Frontal cortex (tissue), 4 donors: ENCODE results near the gene RAPGEF4. TPM values are rescaled to one million over a fixed set of nuclear protein-coding genes. Genes with fewer than 3 reads are reported as not detected.
"Not testable (repeated sequence)": the region's sequence is repeated elsewhere in the genome, so short reads cannot be mapped to it uniquely, and the experiment has no call there.

Experiments used
- DNase-seq, 2 donors: peaks; one replicate each; pipeline ENCODE4 v3.0.0; 2012; ENCODE audit warnings: low spot score in 2 of 2
- FAIRE-seq: peaks from 2 replicates; lab custom pipeline; 2012; peaks lifted over from hg19 to GRCh38; lab: Jason Lieb, UNC
- total RNA-seq: library from RNA; depleted of rRNA; stranded (reverse); fragments of >200 nt; gene quantifications from one replicate; pipeline ENCODE4 v1.2.3, GENCODE V29; 2014
- donor health status: control.
- donor health status: control.
- donor health status: control.

Gene RAPGEF4
- total RNA-seq, 1 donor from 2014 or later, result 23.6 TPM

DNA sequence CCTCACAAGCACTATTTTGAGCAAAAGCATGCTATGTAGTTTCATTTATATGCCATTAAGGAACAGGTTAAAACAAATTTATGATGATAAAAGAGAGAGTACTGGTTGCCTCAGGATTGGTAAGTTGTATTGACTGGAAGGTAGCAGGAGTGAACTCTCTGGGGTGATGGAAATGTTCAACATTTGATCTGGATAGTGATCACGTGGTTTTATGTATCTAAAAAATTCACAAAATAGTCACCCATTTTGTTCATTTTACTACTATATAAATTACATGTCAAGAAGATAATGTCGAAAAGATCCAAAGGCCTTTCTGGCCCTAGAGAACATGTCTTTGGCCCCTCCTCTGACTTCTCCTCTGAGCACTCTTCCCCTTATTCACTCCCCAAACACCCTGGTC lies 10.4 kb upstream of the RAPGEF4 start:
- FAIRE-seq (no peak), DNase-seq (no peak)

GRCh38 chr2:172725746-172726145 lies 9.9 kb upstream of the RAPGEF4 start:
- DNase-seq (no peak), FAIRE-seq (no peak)

DNA sequence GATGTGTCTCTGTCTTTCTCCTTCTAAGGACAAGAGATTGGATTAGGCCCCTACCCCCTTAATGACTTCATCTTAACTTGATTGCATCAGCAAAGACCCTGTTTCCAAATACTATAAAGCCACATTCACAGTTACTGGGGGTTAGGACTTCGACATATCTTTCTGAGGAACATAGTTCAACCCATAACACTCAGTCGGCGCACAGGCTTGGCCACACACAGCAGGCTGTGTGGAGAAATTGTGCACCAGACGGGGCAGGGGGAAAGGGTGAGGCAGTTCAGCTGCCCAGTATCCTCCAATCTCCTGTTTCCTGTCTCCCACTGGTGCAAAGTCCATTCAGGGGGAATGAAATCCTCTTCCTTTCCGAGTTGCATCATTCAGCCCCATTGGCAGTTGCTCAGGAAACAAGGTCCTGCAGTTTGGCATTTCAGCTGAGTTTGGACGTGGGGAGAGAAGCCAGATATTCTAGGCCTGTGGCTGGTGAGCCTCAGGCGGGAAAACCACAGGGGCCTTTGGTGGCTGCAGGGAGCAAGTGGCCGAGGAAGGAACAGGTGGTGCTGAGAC lies 9.4 kb upstream of the RAPGEF4 start:
- DNase-seq, result no peak
- no peak for FAIRE-seq

DNA sequence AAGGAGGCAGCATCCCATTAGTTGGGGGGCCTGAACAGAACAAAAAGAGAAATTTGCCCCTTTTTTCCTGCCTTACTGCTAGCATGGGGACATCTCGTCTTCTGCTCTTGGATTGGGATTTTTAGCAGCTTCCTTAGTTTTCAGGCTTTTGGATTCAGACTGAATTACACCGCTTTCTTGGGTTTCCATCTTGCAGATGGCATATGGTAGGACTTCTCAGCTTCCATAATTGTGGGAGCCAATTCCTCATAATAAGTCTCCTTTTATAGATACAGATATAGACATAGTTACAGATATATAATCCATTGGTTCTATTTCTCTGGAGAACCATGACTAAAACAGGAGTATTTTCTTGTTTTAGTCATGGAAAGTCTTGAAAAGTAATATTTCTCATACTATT lies 5.2 kb upstream of the RAPGEF4 start:
- DNase-seq, result no peak
- FAIRE-seq, result no peak

DNA sequence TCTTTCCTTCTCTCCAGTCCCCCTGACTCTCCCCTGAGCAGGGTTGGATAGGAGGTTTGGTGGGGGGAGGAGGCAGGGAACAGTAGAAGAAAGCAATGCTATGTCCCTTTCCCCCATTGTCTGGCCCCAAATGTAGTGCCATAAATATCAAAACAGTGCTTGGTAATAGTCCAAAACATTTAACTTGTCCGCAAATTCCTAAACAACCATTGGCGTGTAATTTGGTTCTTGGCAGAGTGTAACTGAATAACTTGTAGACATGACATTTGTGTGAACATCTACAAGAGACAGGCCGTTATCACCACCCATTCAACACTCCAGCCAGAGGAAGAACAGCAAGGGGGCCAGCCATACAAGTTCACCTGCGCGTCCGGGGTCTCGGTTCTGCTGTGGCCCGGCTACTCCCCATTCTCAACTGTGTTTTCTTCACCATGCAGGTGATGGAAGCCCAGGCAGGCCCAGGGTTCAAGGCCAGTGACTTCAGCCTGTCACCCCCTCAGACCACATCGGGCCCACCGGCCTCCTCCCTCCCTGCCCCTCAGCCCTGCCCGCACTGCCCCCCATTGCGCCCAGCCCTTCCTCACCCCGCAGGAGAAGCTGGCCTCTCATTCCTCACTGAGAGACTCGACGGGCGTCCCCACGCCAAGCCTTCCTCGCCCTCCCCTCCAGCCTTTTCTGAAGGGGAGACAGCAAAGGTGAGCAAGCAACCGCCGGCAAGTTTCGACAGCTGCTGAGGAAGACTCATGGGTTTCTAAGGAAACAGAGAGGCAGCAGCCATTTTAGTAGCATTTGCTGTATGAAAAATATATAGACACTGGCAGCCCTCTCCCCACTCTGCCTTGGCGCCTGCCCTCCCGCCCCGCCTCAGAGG lies 699 bp upstream of the RAPGEF4 start:
- FAIRE-seq (no peak), DNase-seq (peak in 1 of 2 donors; percentile 22)

DNA sequence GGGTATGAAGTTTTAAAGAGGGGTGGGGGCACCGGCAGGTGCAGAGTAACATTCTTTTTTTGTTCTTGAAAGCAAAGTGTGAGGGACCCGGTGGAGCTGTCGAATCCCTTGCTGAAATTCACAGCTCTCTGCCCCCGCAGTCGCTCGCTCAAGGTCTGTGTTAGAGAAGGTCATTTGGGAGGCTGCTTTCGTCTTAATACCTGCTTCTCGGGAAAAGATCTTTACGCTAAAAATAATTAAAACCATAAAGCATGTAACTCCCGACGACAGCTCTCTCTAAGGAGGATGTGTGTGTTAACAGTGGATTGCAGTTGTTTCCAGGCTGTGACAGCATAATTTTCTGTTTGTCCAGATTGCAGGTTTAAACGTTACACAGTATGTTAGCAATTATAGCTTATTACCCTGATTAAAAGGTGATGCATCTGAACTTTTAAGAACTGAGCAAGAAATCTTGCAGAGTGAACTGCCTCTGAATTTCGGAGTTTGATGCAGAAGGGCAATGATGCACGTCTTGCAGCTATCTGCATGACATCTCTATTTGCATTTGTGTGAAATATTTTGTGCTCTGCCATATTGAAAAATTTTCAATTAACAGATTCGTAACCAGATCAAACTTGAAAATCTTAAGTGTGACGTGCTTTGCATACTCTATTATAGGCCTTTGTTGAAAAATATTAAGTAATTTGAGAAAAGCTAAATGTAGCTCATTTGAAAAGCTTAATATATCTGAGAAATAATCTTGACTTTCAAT lies 954 bp downstream of the RAPGEF4 start:
- DNase-seq, result peak in 1 of 2 donors; percentile 16
- FAIRE-seq, result no peak

GRCh38 chr2:172739661-172740266 lies 4.1 kb downstream of the RAPGEF4 start:
- DNase-seq, result no peak
- no peak for FAIRE-seq

DNA sequence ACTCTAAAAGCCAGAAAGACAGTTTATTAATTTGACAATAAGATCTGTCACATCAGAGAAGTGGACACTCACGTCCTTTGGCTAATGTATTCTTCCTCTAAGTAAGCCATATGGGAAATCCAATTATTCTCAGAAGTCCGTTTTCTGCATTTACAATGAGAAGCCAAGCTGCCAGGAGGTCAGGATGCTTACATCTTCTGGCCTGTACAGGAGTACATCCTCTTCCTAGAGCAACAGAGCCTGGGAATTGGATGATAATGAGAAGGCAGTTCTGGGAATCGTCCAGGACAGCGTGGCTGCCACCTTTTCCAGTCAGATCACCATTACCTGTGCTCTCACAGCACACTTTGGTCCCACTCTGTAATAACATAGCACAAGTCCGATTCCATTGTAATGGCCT lies 5.2 kb downstream of the RAPGEF4 start:
- DNase-seq (no peak), FAIRE-seq (no peak)

DNA sequence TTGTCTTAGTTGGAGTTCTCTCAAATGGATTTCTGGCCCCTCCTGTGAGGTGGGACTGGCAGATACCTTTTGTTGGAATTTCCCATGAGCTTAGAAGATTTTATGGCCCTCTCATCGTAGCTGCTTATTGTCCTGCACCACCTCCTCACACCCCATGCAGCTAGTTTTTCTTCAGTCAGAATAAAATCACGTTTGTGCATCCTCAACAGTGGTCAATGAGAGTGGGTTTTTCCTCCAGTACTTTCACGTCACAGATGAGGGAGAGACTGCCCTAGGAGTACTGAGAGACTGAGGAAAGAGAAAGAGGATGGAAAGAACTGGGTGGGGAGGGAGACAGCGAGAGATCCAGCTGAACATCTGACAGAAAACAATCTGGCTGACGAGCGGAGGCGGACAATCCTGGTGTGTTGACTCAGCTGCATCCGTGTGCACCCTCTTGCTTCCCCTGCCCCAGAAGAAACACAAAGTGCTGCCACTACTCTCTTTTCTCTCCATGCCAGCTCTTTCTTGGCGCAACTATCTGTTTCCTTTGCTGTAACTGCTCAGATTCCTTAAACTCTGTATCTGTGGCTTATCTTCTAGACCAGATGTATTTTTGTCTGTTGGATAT lies 7.4 kb downstream of the RAPGEF4 start:
- FAIRE-seq (no peak), DNase-seq (no peak)

DNA sequence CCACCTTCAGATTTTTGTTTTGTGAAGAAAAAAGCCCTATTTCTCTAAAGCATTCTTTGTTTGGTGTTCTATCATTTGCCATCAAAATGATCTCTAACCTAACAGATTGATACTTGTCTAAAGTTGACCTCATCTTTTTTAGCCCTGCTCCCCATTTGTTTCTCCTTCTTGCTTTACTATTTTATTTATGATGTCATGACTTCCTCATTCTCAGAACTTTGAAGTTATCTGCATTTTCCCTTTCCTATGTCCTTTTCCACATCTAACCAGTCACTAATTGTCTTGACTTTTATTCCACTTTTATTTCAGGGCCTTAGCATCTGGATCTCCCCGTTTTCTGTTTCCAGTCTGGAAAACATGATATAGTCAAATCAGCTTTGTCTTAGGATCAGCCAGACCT lies 8.3 kb downstream of the RAPGEF4 start:
- no peak for FAIRE-seq
- DNase-seq, result no peak

DNA sequence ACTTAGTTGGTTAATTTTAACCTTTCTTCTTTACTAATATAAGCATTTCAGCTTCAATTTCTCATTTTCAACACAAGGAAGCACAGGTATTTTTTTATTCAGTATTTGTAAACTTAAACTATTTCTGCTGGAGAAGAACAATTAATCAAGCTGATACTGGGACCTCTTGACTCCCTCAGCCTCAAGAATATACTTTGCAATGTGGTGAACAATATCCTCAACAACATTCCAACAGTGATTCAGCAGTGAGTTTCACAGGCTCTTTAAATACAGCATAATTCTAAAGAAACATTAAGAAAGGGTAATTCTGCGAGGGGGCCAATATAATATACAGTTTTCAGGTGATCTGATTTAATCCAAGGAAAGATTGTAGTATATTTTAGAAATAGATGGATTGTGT lies 10.0 kb downstream of the RAPGEF4 start:
- no peak for FAIRE-seq
- DNase-seq, result no peak

GRCh38 chr2:172748543-172748942 lies 12.9 kb downstream of the RAPGEF4 start:
- FAIRE-seq, DNase-seq: not testable (repeated sequence)

GRCh38 chr2:172749388-172749787 lies 13.7 kb downstream of the RAPGEF4 start:
- DNase-seq (no peak), FAIRE-seq (no peak)

- FAIRE-seq, result no peak
- no peak for DNase-seq
These were observed 15.9 kb downstream of the RAPGEF4 start for GRCh38 chr2:172751564-172751963.

DNA sequence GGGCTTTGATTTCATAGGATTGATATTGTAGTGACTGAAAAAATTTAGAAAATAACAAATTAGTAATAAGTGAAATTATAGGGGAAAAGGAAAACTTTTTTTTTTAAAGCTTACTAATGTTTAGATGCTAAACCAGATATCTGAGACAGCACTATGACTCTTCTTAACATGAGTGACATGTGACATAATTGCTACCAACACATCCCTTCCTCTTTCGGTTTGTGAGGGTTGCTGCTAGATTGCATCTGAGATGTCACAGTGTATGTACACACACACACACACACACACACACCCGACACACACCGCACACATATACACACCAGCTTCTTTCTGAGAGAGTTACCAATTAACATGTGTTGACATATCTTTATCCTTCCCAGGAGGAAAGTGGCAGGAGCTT lies 18.0 kb downstream of the RAPGEF4 start:
- FAIRE-seq (no peak), DNase-seq (no peak)

- DNase-seq (no peak), FAIRE-seq (no peak)
These were observed 23.8 kb downstream of the RAPGEF4 start for GRCh38 chr2:172759441-172759840.

DNA sequence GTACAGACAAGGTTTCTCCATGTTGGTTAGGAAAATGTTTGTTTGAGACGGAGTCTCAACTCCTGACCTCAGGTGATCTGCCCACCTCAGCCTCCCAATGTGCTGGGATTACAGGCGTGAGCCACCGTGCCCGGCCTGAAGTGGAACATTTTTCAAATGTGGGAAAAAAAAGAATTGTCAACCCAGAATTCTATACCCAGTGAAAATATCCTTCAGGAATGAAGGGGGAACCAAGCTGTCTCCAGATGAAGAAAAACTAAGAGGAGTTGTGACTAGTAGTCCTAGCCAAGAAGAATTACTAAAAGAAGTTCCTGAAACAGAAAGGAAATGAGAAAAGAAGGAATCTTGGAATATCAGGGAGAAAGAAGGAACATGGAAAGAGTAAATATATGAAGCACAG lies 25.7 kb downstream of the RAPGEF4 start:
- DNase-seq (no peak), FAIRE-seq (no peak)

DNA sequence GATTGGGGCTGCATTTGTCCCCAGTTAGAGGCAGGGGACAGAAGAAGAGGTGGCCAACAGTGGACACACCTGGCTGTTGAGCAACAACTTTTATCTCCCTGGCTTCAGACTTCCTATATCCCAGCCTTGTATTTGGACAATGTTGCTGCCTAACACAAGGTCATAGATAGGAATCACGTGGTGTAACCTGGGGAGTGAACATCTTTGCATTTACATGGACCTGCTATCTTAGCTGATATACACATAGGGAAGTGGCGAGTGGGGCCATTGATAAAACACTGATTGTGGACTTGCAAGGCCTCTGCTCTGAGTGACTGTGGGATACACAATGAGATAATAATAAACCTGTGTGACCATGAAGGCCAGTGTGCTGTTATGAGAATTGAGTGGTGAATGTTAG lies 26.9 kb downstream of the RAPGEF4 start:
- FAIRE-seq (no peak), DNase-seq (no peak)

- FAIRE-seq (no peak), DNase-seq (no peak)
These were observed 27.4 kb downstream of the RAPGEF4 start for GRCh38 chr2:172763079-172763478.

GRCh38 chr2:172765662-172766061 lies 30.0 kb downstream of the RAPGEF4 start:
- DNase-seq, result no peak
- no peak for FAIRE-seq
